RWPE2 (cell line): ENCODE measurements around the gene TCN1.
A peak's percentile ranks its signal among the peaks of the same experiment; 100 is the strongest.

Experiments
- ATAC-seq: fragments of 200-7000 bp; cut with Tn5 transposase; 3 replicates; pipeline ENCODE4 v1.9.1; 2021; ENCODE audit warnings: low read depth
- DNase-seq: peaks from one replicate; pipeline ENCODE4 v3.0.0-alpha.2; 2020; ENCODE audit warnings: low spot score
- H3K27ac ChIP-seq: fragments of 450-650 bp; 2 replicates; pipeline ENCODE4 v1.5.1; 2017; ENCODE audit warnings: mild to moderate bottlenecking; ENCODE audit not compliant: poor library complexity, severe bottlenecking
- H3K27me3 ChIP-seq: fragments of 250-450 bp; sonication (Bioruptor Pico); 2 replicates; pipeline ENCODE4 v1.5.1; 2021; ENCODE audit warnings: mild to moderate bottlenecking, moderate library complexity; ENCODE audit not compliant: insufficient read depth, poor library complexity, severe bottlenecking
- H3K36me3 ChIP-seq: fragments of 250-450 bp; sonication (Bioruptor Pico); 2 replicates; pipeline ENCODE4 v1.5.1; 2020; ENCODE audit warnings: low read depth, mild to moderate bottlenecking, moderate library complexity
- H3K4me1 ChIP-seq: fragments of 250-450 bp; sonication (Bioruptor Pico); 2 replicates; pipeline ENCODE4 v1.5.1; 2021; ENCODE audit warnings: mild to moderate bottlenecking, moderate library complexity; ENCODE audit not compliant: insufficient read depth, poor library complexity, severe bottlenecking
- H3K4me3 ChIP-seq: fragments of 250-450 bp; sonication (Bioruptor Pico); 2 replicates; pipeline ENCODE4 v1.5.1; 2021; ENCODE audit warnings: mild to moderate bottlenecking, moderate library complexity; ENCODE audit not compliant: severe bottlenecking
- H3K9me3 ChIP-seq: fragments of 250-450 bp; sonication (Bioruptor Pico); 2 replicates; pipeline ENCODE4 v1.5.1; 2021; ENCODE audit warnings: mild to moderate bottlenecking, moderate library complexity; ENCODE audit not compliant: severe bottlenecking
- CTCF ChIP-seq: fragments of 450-650 bp; IDR thresholded peaks from one replicate; pipeline ENCODE4 v1.5.1; 2017; ENCODE audit warnings: mild to moderate bottlenecking, moderate library complexity; ENCODE audit not compliant: poor library complexity, severe bottlenecking

TCN1 gene

GRCh38 chr11:59810189-59810910, 55.9 kb downstream of the TCN1 start, which contains the start of gene MRPL16:
TSS of gene MRPL16 (minus strand) at chr11:59810778. CDS start at chr11:59810658, 120 bp downstream.
- peak; percentile 88 for DNase-seq
- Histone ChIP-seq H3K4me1 (peaks cover 9% of the 10 kb centered on the region), H3K27me3 (no peaks in the 10 kb centered on the region), H3K4me3 (peak within 1 kb of the TSS; percentile 68), H3K27ac (peak within 1 kb of the TSS; percentile 42), H3K36me3 (peaks cover 37% of the 10 kb centered on the region), H3K9me3 (no peaks in the 10 kb centered on the region)
- ATAC-seq = peak; percentile 99
- TF ChIP-seq CTCF = peak; percentile 18

- no peak for TF ChIP-seq CTCF
- Histone ChIP-seq H3K4me1 (peaks cover 9% of the 10 kb centered on the region), H3K27ac (no peak overlapping the region), H3K4me3 (no peak overlapping the region), H3K36me3 (peaks cover 51% of the 10 kb centered on the region), H3K27me3 (no peaks in the 10 kb centered on the region), H3K9me3 (no peaks in the 10 kb centered on the region)
- DNase-seq (no peak), ATAC-seq (no peak)
These were observed 59.2 kb downstream of the TCN1 start for GRCh38 chr11:59807047-59807610.

GRCh38 chr11:59804061-59804460, 62.2 kb downstream of the TCN1 start:
- Histone ChIP-seq H3K27ac (no peak overlapping the region), H3K4me3 (no peak overlapping the region), H3K4me1 (peaks cover 4% of the 10 kb centered on the region), H3K27me3 (no peaks in the 10 kb centered on the region), H3K9me3 (no peaks in the 10 kb centered on the region), H3K36me3 (peaks cover 54% of the 10 kb centered on the region)
- ATAC-seq (no peak), DNase-seq (no peak)
- TF ChIP-seq CTCF = no peak
